ENCODE measurements around the gene PTBP2. TPM values are rescaled to one million over a fixed set of nuclear protein-coding genes. Genes with fewer than 3 reads are reported as not detected.
"Not testable (repeated sequence)": the region's sequence is repeated elsewhere in the genome, so short reads cannot be mapped to it uniquely, and the experiment has no call there.

Gene PTBP2
- total RNA-seq, 1 donor from 2014 or later = 75.5 TPM

DNA sequence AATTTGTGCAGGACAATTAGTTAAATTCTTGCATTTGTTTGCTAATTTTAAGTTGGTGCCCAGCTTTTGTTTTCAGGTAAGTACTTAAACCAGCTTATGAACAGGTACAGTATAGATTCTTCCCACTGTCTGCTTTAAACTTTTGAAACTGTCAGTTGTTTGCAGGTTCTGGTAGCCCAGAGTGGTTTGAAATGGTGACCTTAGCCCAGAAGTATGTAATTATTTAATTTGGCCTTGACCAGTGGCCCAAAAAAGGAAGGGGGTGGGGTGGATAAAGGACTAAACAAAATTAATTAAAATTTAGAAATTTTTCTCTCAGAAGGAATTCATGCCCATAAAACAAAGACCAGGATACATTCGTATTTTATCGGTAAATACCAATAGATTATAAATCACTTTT, 69.0 kb downstream of the PTBP2 start:
- Mint-ChIP-seq H3K4me1 (no peaks in the 10 kb centered on the region), H3K36me3 (ENCODE audit: low read depth) (peaks cover 19% of the 10 kb centered on the region), H3K27ac (ENCODE audit: unreplicated experiment) (no peak overlapping the region), H3K4me3 (no peak overlapping the region), H3K9me3 (no peaks in the 10 kb centered on the region), H3K27me3 (ENCODE audit: low read depth) (no peaks in the 10 kb centered on the region)
- TF ChIP-seq, protein P1, sequence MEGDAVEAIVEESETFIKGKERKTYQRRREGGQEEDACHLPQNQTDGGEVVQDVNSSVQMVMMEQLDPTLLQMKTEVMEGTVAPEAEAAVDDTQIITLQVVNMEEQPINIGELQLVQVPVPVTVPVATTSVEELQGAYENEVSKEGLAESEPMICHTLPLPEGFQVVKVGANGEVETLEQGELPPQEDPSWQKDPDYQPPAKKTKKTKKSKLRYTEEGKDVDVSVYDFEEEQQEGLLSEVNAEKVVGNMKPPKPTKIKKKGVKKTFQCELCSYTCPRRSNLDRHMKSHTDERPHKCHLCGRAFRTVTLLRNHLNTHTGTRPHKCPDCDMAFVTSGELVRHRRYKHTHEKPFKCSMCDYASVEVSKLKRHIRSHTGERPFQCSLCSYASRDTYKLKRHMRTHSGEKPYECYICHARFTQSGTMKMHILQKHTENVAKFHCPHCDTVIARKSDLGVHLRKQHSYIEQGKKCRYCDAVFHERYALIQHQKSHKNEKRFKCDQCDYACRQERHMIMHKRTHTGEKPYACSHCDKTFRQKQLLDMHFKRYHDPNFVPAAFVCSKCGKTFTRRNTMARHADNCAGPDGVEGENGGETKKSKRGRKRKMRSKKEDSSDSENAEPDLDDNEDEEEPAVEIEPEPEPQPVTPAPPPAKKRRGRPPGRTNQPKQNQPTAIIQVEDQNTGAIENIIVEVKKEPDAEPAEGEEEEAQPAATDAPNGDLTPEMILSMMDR (conservative IDR thresholded peaks at IDR 0.05) = no peak
- DNase-seq (ENCODE audit: low read depth, low spot score) = no peak

DNA sequence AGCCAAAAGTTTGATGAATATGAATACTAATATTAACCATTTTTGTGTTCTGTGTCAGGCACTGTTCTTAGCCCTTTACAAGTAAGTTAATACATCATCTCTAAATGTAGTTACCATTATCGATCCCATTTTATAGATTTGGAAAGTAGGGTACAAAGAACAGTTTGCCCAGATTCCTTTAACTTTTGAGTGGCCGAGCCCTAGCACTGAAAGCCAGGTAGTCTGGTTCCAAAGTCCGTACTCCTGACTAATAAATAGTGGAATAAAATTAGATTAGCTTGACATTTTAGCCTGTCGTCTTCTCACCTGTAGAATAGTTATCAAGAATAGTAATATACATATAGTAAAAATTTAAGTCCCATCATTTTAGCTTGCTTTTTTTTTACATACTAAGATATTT, 70.6 kb downstream of the PTBP2 start:
- Mint-ChIP-seq H3K27me3 (ENCODE audit: low read depth) (no peaks in the 10 kb centered on the region), H3K9me3 (peaks cover 6% of the 10 kb centered on the region), H3K27ac (ENCODE audit: unreplicated experiment) (no peak overlapping the region), H3K4me1 (no peaks in the 10 kb centered on the region), H3K4me3 (no peak overlapping the region), H3K36me3 (ENCODE audit: low read depth) (peaks cover 14% of the 10 kb centered on the region)
- DNase-seq (ENCODE audit: low read depth, low spot score) = no peak
- TF ChIP-seq, protein P1 (conservative IDR thresholded peaks at IDR 0.05) = no peak

DNA sequence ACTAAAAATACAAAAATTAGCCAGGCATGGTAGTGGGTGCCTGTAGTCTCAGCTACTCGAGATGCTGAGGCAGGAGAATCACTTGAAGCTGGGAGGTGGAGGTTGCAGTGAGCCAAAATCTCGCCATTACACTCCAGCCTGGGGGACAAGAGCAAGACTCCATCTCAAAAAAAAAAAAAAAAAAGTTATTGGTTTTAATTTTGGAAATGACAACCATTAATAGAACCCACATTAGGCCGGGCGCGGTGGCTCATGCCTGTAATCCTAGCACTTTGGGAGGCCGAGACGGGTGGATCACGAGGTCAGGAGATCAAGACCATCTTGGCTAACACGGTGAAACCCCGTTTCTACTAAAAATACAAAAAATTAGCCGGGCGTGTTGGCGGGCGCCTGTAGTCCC, 80.1 kb downstream of the PTBP2 start:
- not testable (repeated sequence) for H3K27me3 Mint-ChIP-seq (ENCODE audit: low read depth)
- peaks cover 28% of the 10 kb centered on the region for H3K36me3 Mint-ChIP-seq (ENCODE audit: low read depth)

DNA sequence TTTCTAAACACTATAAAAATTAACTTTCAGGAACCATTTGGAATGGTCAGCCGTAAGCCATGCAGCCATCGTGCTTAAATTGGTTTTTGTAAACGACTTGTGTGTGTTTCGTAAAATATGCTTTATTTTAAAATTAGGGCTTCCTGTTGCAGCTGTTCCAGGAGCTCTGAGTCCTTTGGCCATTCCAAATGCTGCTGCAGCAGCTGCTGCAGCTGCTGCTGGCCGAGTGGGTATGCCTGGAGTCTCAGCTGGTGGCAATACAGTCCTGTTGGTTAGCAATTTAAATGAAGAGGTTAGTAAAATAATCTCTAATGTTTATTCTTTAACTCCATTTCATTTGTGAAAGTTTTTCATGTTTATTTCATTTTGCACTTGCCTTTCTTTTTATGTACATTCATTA, 83.1 kb downstream of the PTBP2 start:
- Mint-ChIP-seq H3K9me3 (no peaks in the 10 kb centered on the region), H3K4me1 (no peaks in the 10 kb centered on the region), H3K27ac (ENCODE audit: unreplicated experiment) (no peak overlapping the region), H3K4me3 (no peak overlapping the region), H3K27me3 (ENCODE audit: low read depth) (no peaks in the 10 kb centered on the region), H3K36me3 (ENCODE audit: low read depth) (peaks cover 26% of the 10 kb centered on the region)
- TF ChIP-seq, protein P1 (conservative IDR thresholded peaks at IDR 0.05) = no peak
- no peak for DNase-seq (ENCODE audit: low read depth, low spot score)

More for the DNA sequence above, 80.1 kb downstream of the PTBP2 start:
- not testable (repeated sequence) for H3K27ac Mint-ChIP-seq (ENCODE audit: unreplicated experiment); H3K9me3 Mint-ChIP-seq; DNase-seq (ENCODE audit: low read depth, low spot score); H3K4me1 Mint-ChIP-seq; H3K4me3 Mint-ChIP-seq

DNA sequence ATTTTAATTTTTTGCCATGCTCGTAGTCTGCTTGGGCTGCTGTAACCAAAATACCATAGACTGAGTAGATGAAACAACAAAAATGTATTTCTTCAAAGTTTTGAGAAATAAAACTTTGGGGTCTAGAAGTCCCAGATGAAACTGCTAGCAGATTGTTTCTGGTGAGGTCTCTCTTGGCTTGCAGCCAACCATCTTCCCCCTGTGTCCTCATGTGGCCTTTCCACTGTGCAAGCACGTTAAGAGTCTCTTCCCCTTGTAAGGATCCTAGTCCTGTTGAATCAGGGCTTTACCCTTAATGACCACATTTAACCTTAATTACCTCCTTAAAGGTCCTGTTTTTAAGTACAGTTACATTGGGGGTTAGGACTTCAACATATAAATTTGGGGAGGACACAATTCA, 86.6 kb downstream of the PTBP2 start:
- TF ChIP-seq, protein P1 (conservative IDR thresholded peaks at IDR 0.05) = no peak
- no peaks in the 10 kb centered on the region for H3K4me1 Mint-ChIP-seq
- peaks cover 32% of the 10 kb centered on the region for H3K36me3 Mint-ChIP-seq (ENCODE audit: low read depth)
- no peak overlapping the region for H3K4me3 Mint-ChIP-seq
- no peak overlapping the region for H3K27ac Mint-ChIP-seq (ENCODE audit: unreplicated experiment)
- no peak for DNase-seq (ENCODE audit: low read depth, low spot score)
- H3K9me3 Mint-ChIP-seq = no peaks in the 10 kb centered on the region
- H3K27me3 Mint-ChIP-seq (ENCODE audit: low read depth) = no peaks in the 10 kb centered on the region

DNA sequence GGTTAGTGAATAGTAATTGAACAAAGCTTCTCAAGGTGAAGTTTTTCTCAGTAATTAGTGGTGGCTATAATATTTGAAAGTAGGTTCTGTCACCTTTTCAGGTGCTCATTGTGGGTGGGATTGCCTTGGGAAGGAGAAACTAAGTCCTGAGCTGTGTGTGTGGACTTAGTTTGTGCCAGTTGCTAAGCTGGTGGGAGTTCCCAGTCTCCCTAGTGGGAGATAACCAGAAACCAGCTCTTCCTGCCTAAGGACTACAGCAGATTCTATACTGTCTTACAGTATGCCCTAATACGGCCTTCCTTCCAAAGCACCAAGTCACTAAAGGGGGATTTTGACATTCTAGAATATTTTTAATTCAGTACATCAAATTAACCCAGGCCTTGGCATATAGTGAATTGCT, 94.3 kb downstream of the PTBP2 start:
- H3K4me3 Mint-ChIP-seq = no peak overlapping the region
- TF ChIP-seq, protein P1 (conservative IDR thresholded peaks at IDR 0.05) = no peak
- DNase-seq (ENCODE audit: low read depth, low spot score) = no peak
- no peaks in the 10 kb centered on the region for H3K9me3 Mint-ChIP-seq
- H3K27me3 Mint-ChIP-seq (ENCODE audit: low read depth) = no peaks in the 10 kb centered on the region
- H3K27ac Mint-ChIP-seq (ENCODE audit: unreplicated experiment) = no peak overlapping the region
- H3K4me1 Mint-ChIP-seq = no peaks in the 10 kb centered on the region
- H3K36me3 Mint-ChIP-seq (ENCODE audit: low read depth) = peaks cover 18% of the 10 kb centered on the region

All from neural crest cell (in vitro differentiated cells).